COLO668 (cell line): ENCODE data around the gene MLNR.

Experiments used
- DNase-seq: peaks from one replicate; lab custom pipeline; 2025; ENCODE audit not compliant: unreplicated experiment; lab: John Stamatoyannopoulos, UW

The MLNR gene

DNA sequence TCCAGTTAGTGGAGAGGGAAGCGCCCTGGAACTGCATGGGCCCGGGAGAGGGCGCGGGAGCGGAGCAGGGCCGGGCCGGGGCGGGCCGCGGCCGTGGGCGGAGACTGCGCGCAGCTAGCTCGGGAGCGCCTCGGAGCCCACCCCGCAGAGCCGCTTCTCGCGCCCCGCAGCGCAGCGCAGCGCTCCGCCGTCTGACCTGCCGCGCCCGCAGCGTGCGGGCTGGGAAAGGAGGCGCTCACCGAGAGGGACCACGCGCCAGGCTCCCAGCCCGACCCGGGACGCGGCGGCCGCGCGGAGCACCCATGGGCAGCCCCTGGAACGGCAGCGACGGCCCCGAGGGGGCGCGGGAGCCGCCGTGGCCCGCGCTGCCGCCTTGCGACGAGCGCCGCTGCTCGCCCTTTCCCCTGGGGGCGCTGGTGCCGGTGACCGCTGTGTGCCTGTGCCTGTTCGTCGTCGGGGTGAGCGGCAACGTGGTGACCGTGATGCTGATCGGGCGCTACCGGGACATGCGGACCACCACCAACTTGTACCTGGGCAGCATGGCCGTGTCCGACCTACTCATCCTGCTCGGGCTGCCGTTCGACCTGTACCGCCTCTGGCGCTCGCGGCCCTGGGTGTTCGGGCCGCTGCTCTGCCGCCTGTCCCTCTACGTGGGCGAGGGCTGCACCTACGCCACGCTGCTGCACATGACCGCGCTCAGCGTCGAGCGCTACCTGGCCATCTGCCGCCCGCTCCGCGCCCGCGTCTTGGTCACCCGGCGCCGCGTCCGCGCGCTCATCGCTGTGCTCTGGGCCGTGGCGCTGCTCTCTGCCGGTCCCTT, at the start of gene MLNR:
Gene MLNR (plus strand): TSS at position 303 of the 820 bp plus-strand sequence. CDS start 0 bp downstream, at position 303.
- DNase-seq = peak; percentile 82

DNA sequence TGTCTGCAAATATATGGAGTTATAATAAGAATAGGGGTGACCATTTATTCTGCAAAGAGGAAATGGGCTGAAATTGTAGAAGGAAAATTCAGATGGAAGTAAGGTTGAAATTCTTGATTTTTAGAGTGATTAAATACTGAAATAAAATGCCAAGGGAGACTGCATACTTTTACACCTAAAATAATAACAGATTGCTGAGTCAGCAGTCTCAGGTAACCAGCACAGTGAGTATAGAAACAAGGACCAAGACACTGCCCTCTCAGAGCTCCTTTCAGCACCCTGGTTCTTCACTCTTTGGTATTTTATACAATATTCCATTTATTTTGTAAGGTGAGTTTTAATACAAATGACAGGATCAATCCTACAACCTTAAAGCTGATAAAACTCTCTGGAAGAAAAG, 48.8 kb upstream of the MLNR start:
- DNase-seq = no peak

GRCh38 chr13:49183672-49184325, 36.3 kb upstream of the MLNR start:
- DNase-seq = no peak

- no peak for DNase-seq
Observed at GRCh38 chr13:49184621-49185020, 35.5 kb upstream of the MLNR start.

GRCh38 chr13:49185264-49185663, 34.9 kb upstream of the MLNR start:
- DNase-seq = no peak

DNA sequence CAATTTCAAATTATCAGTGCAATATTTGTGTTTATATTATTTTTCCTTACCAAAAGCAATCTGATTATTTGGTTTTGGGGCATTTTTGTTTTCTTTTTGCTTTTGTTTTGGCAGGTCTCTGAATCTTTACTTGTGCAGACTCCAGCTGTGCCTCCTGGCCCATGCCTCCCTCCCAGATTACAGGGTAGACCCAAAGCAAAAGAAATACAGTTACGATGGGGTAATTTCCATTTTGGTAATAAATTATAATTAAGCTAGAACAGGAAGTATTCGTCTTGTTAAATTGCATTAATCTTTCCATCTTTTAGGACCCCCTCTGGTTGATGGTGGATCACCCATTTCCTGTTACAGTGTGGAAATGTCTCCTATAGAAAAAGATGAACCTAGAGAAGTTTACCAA, 29.2 kb upstream of the MLNR start:
- no peak for DNase-seq

GRCh38 chr13:49206641-49207040, 13.5 kb upstream of the MLNR start:
- no peak for DNase-seq

GRCh38 chr13:49208619-49209018, 11.5 kb upstream of the MLNR start:
- no peak for DNase-seq

GRCh38 chr13:49210114-49210513, 10.0 kb upstream of the MLNR start:
- DNase-seq = no peak

DNA sequence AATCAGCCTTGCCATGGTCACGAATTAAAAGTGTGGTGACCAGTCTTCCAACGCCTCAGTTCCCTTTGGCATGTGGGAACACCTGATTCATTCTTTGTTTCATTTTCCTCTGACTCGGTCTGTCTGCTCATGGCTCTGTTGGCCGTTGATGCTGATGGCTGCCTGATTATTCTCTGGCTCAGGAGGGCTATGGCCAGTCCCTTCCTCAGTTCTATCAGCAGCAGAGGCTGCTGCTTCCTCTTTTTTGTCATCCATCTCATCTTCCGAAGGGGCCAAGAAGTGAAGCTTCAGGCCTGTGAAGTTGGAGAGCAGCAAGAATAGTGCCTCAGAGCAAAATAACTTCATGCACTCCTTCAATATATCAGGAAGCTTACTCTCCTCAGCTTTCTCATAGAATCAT, 9.5 kb upstream of the MLNR start:
- no peak for DNase-seq

DNA sequence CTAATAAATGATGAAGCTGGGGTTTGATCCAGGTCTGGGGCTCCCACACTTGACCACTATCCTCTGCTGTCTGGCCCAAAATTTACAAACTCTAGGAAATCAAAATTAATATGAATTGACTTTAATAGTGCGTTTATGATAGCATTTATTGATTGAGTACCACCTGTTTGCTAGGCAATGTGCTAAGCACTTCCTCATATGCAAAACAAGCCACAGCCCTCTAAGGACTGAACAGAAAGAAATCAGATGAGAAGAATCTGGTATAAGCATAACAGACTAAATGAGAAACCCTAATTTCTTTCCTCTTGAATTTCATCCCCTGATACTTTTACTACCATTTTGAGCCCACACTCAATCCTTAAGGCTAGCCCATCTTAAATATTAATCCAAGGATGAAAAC, 6.6 kb upstream of the MLNR start:
- DNase-seq = no peak

DNA sequence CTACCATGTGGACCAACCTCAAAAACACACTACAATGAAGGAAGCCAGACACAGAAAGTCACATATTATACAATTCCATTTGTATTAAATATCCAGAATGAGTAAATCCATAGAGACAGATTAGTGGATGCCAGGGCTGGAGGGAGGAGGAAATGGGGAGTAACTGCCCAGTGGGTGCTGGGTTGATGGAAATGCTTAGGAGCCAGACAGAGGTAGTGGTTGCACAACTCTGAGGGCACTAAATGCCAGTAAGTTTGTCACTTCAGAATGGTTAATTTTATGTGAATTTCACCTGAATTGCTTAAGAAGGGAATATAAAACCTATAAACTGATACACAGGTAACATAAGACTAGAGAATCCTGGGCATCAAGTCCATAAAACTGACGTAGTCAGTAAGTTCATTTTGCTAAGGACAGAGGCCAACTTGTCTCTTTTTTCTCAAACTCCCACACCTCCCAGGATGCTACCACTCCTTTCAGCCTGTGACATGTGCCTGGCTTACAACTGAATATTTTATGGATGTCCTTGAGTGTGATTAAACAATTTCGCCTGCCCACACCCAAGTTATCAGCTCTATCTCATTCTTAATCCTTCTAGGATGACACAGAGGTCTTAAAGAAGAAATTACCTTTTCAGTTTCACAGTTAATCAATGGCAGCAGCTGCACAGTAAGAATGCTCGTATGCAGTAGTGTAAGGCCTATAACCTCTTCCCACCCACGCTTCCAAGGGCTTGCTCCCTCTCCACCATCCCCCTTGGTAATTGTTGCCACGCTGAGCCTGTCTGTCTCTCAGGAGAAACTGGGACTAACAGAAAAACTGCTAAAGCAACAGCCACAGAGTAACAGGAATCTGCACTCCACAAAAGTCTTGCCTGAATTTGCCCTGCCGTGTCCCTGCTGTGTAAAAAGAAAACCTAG, 5.9 kb upstream of the MLNR start:
- DNase-seq = no peak

DNA sequence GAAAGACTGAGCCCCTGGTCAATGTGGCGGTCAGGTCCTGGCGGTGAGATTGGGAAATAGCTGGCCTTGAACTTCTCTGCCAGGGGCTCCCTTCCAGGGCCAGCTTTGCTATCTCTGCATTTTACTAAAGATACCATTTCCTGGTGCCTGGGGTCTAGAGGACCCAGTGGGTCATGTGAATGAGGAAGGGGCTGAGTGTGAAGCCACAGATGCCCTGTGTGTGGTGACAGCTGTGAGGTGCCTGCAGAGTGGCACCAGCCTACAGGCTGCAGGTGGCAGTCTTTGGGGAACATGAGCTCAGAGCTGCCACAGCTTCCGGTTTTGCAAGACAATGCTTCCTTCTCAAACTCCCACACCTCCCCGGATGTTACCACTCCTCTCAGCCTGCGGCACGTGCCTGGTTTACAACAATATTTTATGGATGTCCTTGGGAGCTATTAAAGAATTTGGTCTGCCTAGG, 5.2 kb upstream of the MLNR start:
- peak; percentile 69 for DNase-seq

GRCh38 chr13:49216334-49216733, 3.8 kb upstream of the MLNR start:
- no peak for DNase-seq

- DNase-seq = no peak
Observed at GRCh38 chr13:49217962-49218492, 2.1 kb upstream of the MLNR start.

DNA sequence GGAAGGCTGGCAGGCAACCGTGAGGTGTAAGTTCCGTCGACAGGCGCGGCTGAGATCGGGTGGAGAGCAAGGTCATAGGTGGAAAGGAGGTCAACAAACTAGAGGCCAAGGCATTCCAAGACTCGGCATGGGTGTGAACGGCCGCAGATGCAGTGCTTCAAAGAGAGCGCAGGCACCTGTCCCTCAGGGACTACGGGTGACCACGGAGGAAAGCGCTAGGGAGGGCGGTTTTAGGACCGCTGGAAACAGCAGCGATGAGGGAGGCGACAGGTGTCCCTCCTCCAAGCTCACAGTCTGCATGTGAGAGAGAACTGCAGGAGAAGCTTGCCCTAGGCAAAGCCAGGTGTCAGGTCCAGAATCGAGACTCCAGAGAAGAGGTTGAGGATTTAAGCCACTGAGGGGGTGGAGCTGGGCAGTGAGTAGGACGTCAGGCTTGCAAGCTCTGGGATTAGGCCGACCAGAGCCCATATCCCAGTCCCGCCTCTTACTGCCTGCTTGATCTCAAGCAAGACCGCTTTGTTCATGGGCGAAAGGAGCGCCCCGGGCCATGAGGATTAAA, 1.6 kb upstream of the MLNR start:
- peak; percentile 65 for DNase-seq

DNA sequence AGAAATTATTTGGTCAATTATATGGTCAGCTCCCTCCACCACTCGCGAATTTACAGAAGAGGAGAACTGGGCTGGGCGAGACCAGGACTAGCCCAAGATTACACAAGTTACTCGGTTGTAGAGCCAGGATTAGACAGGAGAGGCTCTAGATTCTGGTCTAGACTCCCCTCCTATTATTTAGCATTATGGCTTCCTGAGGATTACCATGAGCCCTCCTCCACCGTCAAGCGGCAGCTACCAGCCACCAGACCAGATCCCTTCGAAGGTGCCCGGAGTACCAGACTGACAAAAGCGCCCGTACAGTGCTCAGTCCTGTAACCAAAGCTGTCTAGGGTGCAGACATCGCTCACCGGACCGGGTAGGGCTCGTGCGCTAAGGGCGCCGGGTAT, 497 bp upstream of the MLNR start:
- DNase-seq = no peak

- DNase-seq = peak; percentile 86
Observed at GRCh38 chr13:49220856-49221589, 885 bp downstream of the MLNR start.

DNA sequence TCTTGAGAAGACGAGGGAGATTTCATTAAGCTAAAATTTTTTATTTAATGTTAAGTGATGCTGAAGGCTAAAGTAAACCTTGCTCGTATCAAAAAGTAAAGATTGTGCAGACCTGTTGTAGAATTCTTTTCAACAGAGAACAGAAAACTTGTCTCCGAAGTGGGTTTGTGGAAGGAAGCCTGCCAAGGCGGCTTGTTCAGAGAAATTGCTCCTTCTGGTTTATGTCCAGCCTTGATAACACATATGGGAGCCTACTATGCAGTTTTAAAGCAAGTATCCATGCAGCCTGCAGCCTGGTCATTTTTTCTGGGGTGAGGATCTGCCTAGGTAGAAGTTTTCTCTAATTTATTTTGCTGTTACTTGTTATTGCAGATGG, 1.4 kb downstream of the MLNR start:
- no peak for DNase-seq
